ENCODE data around the gene NINJ2.

The NINJ2 gene

GRCh38 chr12:612886-613285 lies 50.4 kb downstream of the NINJ2 start:
- DNase-seq = no peak

- no peak for DNase-seq
Observed at GRCh38 chr12:612293-612692, 51.0 kb downstream of the NINJ2 start.

- no peak for DNase-seq
Observed at GRCh38 chr12:611721-612120, 51.5 kb downstream of the NINJ2 start.

- DNase-seq = no peak
Observed at GRCh38 chr12:608921-609320, 54.3 kb downstream of the NINJ2 start.

- no peak for DNase-seq
Observed at GRCh38 chr12:608413-608812, 54.8 kb downstream of the NINJ2 start.

- DNase-seq = peak in 1 of 5 donors; percentile 49
Observed at GRCh38 chr12:607541-608001, 55.7 kb downstream of the NINJ2 start.

- DNase-seq = no peak
Observed at GRCh38 chr12:604956-605355, 58.3 kb downstream of the NINJ2 start.

GRCh38 chr12:602700-603068 lies 60.6 kb downstream of the NINJ2 start:
- no peak for DNase-seq

- DNase-seq = no peak
Observed at GRCh38 chr12:601976-602699, 61.1 kb downstream of the NINJ2 start.

GRCh38 chr12:599756-600155 lies 63.5 kb downstream of the NINJ2 start:
- DNase-seq = no peak

GRCh38 chr12:597926-598568 lies 65.2 kb downstream of the NINJ2 start:
- DNase-seq = no peak

GRCh38 chr12:593396-594270 lies 69.6 kb downstream of the NINJ2 start:
- DNase-seq = no peak

- no peak for DNase-seq
Observed at GRCh38 chr12:592024-592505, 71.2 kb downstream of the NINJ2 start.

GRCh38 chr12:591167-592023 lies 71.8 kb downstream of the NINJ2 start:
- no peak for DNase-seq

- no peak for DNase-seq
Observed at GRCh38 chr12:590206-590750, 73.0 kb downstream of the NINJ2 start.

GRCh38 chr12:588646-589045 lies 74.6 kb downstream of the NINJ2 start:
- DNase-seq = no peak

GRCh38 chr12:588024-588322 lies 75.3 kb downstream of the NINJ2 start:
- DNase-seq = no peak

GRCh38 chr12:587132-588023 lies 75.9 kb downstream of the NINJ2 start:
- DNase-seq = no peak

GRCh38 chr12:586318-587071 lies 76.8 kb downstream of the NINJ2 start:
- no peak for DNase-seq

Data from T-helper 1 cell (primary cell).